DOHH2 (cell line): ENCODE measurements around the gene ZNF282.

Source experiments
- CTCF ChIP-seq: fragments of 200-600 bp; sonication (generic); IDR thresholded peaks from one replicate; pipeline ENCODE4 v1.5.1; 2014; ENCODE audit warnings: antibody characterized with exemption, mild to moderate bottlenecking, low read depth, low read length; ENCODE audit not compliant: poor library complexity, severe bottlenecking
- EZH2phosphoT487 ChIP-seq: fragments of 200-600 bp; sonication (generic); IDR thresholded peaks from 2 replicates; pipeline ENCODE4 v1.6.1; 2017; ENCODE audit warnings: borderline replicate concordance, mild to moderate bottlenecking, antibody characterized with exemption, low read length, moderate library complexity, mixed read lengths

- TF ChIP-seq CTCF (no peak), EZH2phosphoT487 (no peak)
Measured at GRCh38 chr7:149150981-149151380, 44.4 kb upstream of the ZNF282 start.
